Neural progenitor cell (in vitro differentiated cells): ENCODE measurements around the gene HPSE2. TPM values are rescaled to one million over a fixed set of nuclear protein-coding genes. Genes with fewer than 3 reads are reported as not detected.

Source experiments
- DNase-seq: peaks from one replicate; pipeline ENCODE4 v3.0.0-alpha.2; 2016; ENCODE audit warnings: low spot score
- H2AFZ ChIP-seq: fragments of 200-600 bp; sonication (generic); replicated peaks from 2 replicates; pipeline ENCODE4 v1.6.1; 2016; ENCODE audit warnings: antibody characterized with exemption
- H3F3A ChIP-seq: fragments of 200-600 bp; sonication (generic); 2 replicates; pipeline ENCODE4 v1.6.1; 2016; ENCODE audit warnings: antibody characterized with exemption, low read depth
- H3K27ac ChIP-seq: fragments of 200-600 bp; sonication (generic); 2 replicates; pipeline ENCODE4 v1.5.1; 2016; ENCODE audit warnings: mild to moderate bottlenecking
- H3K27me3 ChIP-seq: fragments of 200-600 bp; sonication (generic); 2 replicates; pipeline ENCODE4 v1.6.1; 2016; ENCODE audit warnings: mild to moderate bottlenecking, moderate library complexity
- H3K36me3 ChIP-seq: fragments of 200-600 bp; sonication (generic); 2 replicates; pipeline ENCODE4 v1.5.1; 2016
- H3K4me1 ChIP-seq: fragments of 200-600 bp; sonication (generic); 2 replicates; pipeline ENCODE4 v1.6.1; 2016; ENCODE audit warnings: mixed run types
- H3K4me2 ChIP-seq: fragments of 200-600 bp; sonication (generic); 2 replicates; pipeline ENCODE4 v1.6.1; 2016
- H3K4me3 ChIP-seq: fragments of 200-600 bp; sonication (generic); 2 replicates; pipeline ENCODE4 v1.5.1; 2016
- H3K79me2 ChIP-seq: fragments of 200-600 bp; sonication (generic); 2 replicates; pipeline ENCODE4 v1.6.1; 2016; ENCODE audit warnings: low read depth
- H3K9ac ChIP-seq: fragments of 200-600 bp; sonication (generic); 2 replicates; pipeline ENCODE4 v1.6.1; 2016
- H3K9me3 ChIP-seq: fragments of 200-600 bp; sonication (generic); 2 replicates; pipeline ENCODE4 v1.5.1; 2016; ENCODE audit warnings: low read depth
- H4K20me1 ChIP-seq: fragments of 200-600 bp; sonication (generic); 2 replicates; pipeline ENCODE4 v1.6.1; 2016; ENCODE audit warnings: low read depth
- H3K27ac Mint-ChIP-seq: 3 replicates; pipeline ENCODE4 v1.8.0; 2021; ENCODE audit warnings: mixed read lengths
- H3K27me3 Mint-ChIP-seq: 2 replicates; pipeline ENCODE4 v1.8.0; 2022; ENCODE audit warnings: low read depth, mild to moderate bottlenecking, inconsistent platforms, moderate library complexity, mixed read lengths; ENCODE audit not compliant: insufficient read depth
- H3K36me3 Mint-ChIP-seq: 3 replicates; pipeline ENCODE4 v1.8.0; 2021; ENCODE audit warnings: mixed read lengths
- H3K4me1 Mint-ChIP-seq: 3 replicates; pipeline ENCODE4 v1.8.0; 2021; ENCODE audit warnings: mixed read lengths
- H3K4me3 Mint-ChIP-seq: 3 replicates; pipeline ENCODE4 v1.8.0; 2021; ENCODE audit warnings: mild to moderate bottlenecking, moderate library complexity, mixed read lengths
- H3K9me3 Mint-ChIP-seq: 3 replicates; pipeline ENCODE4 v1.8.0; 2020; ENCODE audit warnings: mixed read lengths
- CTCF ChIP-seq: fragments of 200-600 bp; sonication (generic); IDR thresholded peaks from 2 replicates; pipeline ENCODE4 v1.5.1; 2017; ENCODE audit warnings: antibody characterized with exemption, mild to moderate bottlenecking
- EZH2 ChIP-seq: fragments of 200-600 bp; sonication (generic); IDR thresholded peaks from 2 replicates; pipeline ENCODE4 v1.6.1; 2017; ENCODE audit warnings: antibody characterized with exemption, mild to moderate bottlenecking, moderate library complexity
- EZH2phosphoT487 ChIP-seq: fragments of 200-600 bp; sonication (generic); IDR thresholded peaks from 2 replicates; pipeline ENCODE4 v1.6.1; 2017; ENCODE audit warnings: antibody characterized with exemption
- total RNA-seq: library from RNA; depleted of rRNA; stranded (reverse); fragments of >200 nt; gene quantifications from 2 replicates; pipeline ENCODE4 v1.2.3, GENCODE V29; 2015; ENCODE audit warnings: low replicate concordance

HPSE2 gene
- total RNA-seq, 1 donor from 2014 or later, result 3.4 TPM

GRCh38 chr10:98861962-98862361, 373.7 kb downstream of the HPSE2 start:
- H3K27me3 ChIP-seq, result no peaks in the 10 kb centered on the region
- H3K27ac Mint-ChIP-seq, result no peak overlapping the region

GRCh38 chr10:98858525-98858924, 377.1 kb downstream of the HPSE2 start:
- H3K4me2 ChIP-seq, result no peak overlapping the region
- no peak overlapping the region for H3K4me3 ChIP-seq
- Mint-ChIP-seq H3K36me3 (no peaks in the 10 kb centered on the region), H3K27ac (no peak overlapping the region), H3K4me3 (no peak overlapping the region), H3K4me1 (no peaks in the 10 kb centered on the region), H3K27me3 (peaks cover 5% of the 10 kb centered on the region), H3K9me3 (no peaks in the 10 kb centered on the region)
- H2AFZ ChIP-seq, result no peak overlapping the region
- no peaks in the 10 kb centered on the region for H4K20me1 ChIP-seq
- H3K36me3 ChIP-seq, result no peaks in the 10 kb centered on the region
- TF ChIP-seq EZH2phosphoT487 (no peak), CTCF (peak; percentile 51)
- peak; percentile 7 for DNase-seq
- no peak overlapping the region for H3K27ac ChIP-seq
- no peaks in the 10 kb centered on the region for H3K27me3 ChIP-seq
- H3K4me1 ChIP-seq, result no peaks in the 10 kb centered on the region
- H3K79me2 ChIP-seq, result no peaks in the 10 kb centered on the region
- no peaks in the 10 kb centered on the region for H3F3A ChIP-seq
- H3K9me3 ChIP-seq, result no peaks in the 10 kb centered on the region
- H3K9ac ChIP-seq, result no peak overlapping the region

More at GRCh38 chr10:98861962-98862361, 373.7 kb downstream of the HPSE2 start:
- Mint-ChIP-seq H3K9me3 (peaks cover 9% of the 10 kb centered on the region), H3K4me3 (no peak overlapping the region), H3K36me3 (no peaks in the 10 kb centered on the region), H3K27me3 (no peaks in the 10 kb centered on the region), H3K4me1 (no peaks in the 10 kb centered on the region)
- Histone ChIP-seq H3K4me1 (no peaks in the 10 kb centered on the region), H3K27ac (no peak overlapping the region), H3K79me2 (no peaks in the 10 kb centered on the region), H3F3A (no peaks in the 10 kb centered on the region), H3K9me3 (no peaks in the 10 kb centered on the region), H4K20me1 (no peaks in the 10 kb centered on the region), H3K4me2 (no peak overlapping the region), H3K9ac (no peak overlapping the region), H3K36me3 (no peaks in the 10 kb centered on the region), H2AFZ (no peak overlapping the region), H3K4me3 (no peak overlapping the region)
- no peak for TF ChIP-seq EZH2phosphoT487
- TF ChIP-seq CTCF, result no peak
- no peak for TF ChIP-seq EZH2
- no peak for DNase-seq

GRCh38 chr10:98855403-98856189, 380.1 kb downstream of the HPSE2 start:
- no peaks in the 10 kb centered on the region for H3K9me3 ChIP-seq
- no peaks in the 10 kb centered on the region for H3K4me1 Mint-ChIP-seq
- no peaks in the 10 kb centered on the region for H3K36me3 Mint-ChIP-seq
- H3F3A ChIP-seq, result no peaks in the 10 kb centered on the region
- no peaks in the 10 kb centered on the region for H3K27me3 ChIP-seq
- H3K9me3 Mint-ChIP-seq, result no peaks in the 10 kb centered on the region
- H2AFZ ChIP-seq, result no peak overlapping the region
- no peak for DNase-seq
- no peak overlapping the region for H3K4me3 ChIP-seq
- H3K9ac ChIP-seq, result no peak overlapping the region
- no peak overlapping the region for H3K27ac ChIP-seq
- no peak overlapping the region for H3K4me3 Mint-ChIP-seq
- no peaks in the 10 kb centered on the region for H3K79me2 ChIP-seq
- no peak overlapping the region for H3K4me2 ChIP-seq
- H4K20me1 ChIP-seq, result no peaks in the 10 kb centered on the region
- no peaks in the 10 kb centered on the region for H3K36me3 ChIP-seq
- H3K27me3 Mint-ChIP-seq, result peaks cover 5% of the 10 kb centered on the region
- TF ChIP-seq EZH2, result no peak
- TF ChIP-seq EZH2phosphoT487, result no peak
- no peak for TF ChIP-seq CTCF
- no peaks in the 10 kb centered on the region for H3K4me1 ChIP-seq
- H3K27ac Mint-ChIP-seq, result no peak overlapping the region
